ENCODE measurements around the gene ERMP1. TPM values are rescaled to one million over a fixed set of nuclear protein-coding genes. Genes with fewer than 3 reads are reported as not detected.
"Not testable (repeated sequence)": the region's sequence is repeated elsewhere in the genome, so short reads cannot be mapped to it uniquely, and the experiment has no call there.

ERMP1 gene, protein sequence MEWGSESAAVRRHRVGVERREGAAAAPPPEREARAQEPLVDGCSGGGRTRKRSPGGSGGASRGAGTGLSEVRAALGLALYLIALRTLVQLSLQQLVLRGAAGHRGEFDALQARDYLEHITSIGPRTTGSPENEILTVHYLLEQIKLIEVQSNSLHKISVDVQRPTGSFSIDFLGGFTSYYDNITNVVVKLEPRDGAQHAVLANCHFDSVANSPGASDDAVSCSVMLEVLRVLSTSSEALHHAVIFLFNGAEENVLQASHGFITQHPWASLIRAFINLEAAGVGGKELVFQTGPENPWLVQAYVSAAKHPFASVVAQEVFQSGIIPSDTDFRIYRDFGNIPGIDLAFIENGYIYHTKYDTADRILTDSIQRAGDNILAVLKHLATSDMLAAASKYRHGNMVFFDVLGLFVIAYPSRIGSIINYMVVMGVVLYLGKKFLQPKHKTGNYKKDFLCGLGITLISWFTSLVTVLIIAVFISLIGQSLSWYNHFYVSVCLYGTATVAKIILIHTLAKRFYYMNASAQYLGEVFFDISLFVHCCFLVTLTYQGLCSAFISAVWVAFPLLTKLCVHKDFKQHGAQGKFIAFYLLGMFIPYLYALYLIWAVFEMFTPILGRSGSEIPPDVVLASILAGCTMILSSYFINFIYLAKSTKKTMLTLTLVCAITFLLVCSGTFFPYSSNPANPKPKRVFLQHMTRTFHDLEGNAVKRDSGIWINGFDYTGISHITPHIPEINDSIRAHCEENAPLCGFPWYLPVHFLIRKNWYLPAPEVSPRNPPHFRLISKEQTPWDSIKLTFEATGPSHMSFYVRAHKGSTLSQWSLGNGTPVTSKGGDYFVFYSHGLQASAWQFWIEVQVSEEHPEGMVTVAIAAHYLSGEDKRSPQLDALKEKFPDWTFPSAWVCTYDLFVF
- total RNA-seq (2014; rRNA removed; shearing (Covaris generic)): 12.9 and 18.8 TPM in 2 replicates

DNA sequence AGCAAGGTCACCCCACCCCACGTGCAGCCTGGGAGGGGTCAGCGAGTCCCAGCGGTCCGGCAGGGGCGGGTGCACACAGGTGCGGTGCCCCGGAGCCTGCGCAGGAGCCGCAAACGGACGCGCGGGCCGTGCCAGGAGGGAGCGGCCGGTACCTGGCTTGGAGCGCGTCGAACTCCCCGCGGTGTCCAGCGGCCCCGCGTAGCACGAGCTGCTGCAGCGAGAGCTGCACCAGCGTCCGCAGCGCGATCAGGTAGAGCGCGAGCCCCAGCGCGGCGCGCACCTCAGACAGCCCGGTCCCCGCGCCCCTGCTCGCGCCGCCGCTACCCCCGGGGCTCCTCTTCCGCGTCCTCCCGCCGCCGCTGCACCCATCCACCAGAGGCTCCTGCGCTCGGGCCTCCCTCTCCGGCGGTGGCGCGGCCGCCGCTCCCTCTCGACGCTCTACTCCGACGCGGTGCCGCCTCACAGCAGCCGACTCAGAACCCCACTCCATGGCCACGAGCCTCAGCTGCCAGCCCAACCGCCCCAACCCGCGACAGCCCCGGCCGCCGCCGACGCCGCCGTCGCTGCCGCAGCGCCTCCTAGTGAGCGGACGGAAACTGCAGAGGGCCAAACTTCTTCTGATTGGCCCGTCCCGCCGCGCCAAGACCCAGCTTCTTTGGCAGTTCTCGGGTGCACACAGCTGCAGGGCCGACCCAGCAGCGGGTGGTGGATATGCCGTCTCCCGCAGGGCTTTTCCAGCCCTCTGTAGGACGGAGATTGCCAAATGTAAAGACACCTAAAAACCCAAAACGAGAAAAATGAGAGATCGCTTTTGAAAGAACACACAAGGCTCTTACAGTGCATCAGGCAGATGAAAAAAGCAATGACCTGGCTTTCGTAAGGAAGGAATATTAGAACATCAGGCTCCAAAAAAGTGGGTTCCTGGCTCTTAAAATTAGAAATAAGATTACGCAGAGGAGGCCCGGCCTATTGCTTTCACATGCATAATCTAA is at the start of gene ERMP1:
Gene ERMP1, minus strand, starts transcription at position 580 of the 992 bp plus-strand sequence. Its CDS starts 90 bp downstream, at position 490.
- peak; percentile 92 for DNase-seq
- H3K4me3 ChIP-seq (ENCODE audit: insufficient read depth, low read depth, low read length): peak within 1 kb of the TSS; percentile 86
- H3K27me3 ChIP-seq (ENCODE audit: control insufficient read depth, insufficient read depth, low read length): peaks cover 4% of the 10 kb centered on the region
- no peaks in the 10 kb centered on the region; the same call in 1 of the 2 replicates for H3K36me3 ChIP-seq (replicated peaks; ENCODE audit: control insufficient read depth, insufficient read depth, low read length)

DNA sequence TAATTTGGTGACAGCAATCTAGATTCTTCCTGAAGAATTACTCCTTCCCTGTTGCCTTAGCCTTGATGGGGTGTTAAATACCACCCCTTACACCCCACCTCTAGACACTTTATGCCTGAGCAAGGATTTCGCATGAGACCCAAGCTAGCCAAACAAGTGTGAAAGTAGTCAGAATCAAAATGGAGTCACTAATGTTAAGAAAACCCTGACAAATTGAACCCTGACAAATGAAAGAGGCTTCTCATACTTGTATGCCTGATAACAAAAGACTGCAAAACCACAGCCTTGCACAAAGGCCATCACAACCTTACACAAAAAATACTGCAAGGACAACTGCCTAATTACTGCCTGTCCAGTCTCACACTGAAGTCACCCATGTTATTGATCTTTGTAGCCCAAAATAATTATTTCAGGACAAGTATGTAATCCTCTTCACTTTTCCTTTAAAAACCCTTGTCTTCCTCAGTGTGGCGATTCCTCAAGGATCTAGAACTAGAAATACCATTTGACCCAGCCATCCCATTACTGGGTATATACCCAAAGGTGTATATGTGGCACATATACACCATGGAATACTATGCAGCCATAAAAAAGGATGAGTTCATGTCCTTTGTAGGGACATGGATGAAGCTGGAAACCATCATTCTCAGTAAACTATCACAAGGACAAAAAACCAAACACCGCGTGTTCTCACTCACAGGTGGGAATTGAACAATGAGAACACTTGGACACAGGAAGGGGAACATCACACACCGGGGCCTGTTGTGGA is 49.5 kb upstream of the ERMP1 start:
- DNase-seq; H3K36me3 ChIP-seq (replicated peaks; ENCODE audit: control insufficient read depth, insufficient read depth, low read length); H3K4me3 ChIP-seq (ENCODE audit: insufficient read depth, low read depth, low read length); H3K27me3 ChIP-seq (ENCODE audit: control insufficient read depth, insufficient read depth, low read length): not testable (repeated sequence)

DNA sequence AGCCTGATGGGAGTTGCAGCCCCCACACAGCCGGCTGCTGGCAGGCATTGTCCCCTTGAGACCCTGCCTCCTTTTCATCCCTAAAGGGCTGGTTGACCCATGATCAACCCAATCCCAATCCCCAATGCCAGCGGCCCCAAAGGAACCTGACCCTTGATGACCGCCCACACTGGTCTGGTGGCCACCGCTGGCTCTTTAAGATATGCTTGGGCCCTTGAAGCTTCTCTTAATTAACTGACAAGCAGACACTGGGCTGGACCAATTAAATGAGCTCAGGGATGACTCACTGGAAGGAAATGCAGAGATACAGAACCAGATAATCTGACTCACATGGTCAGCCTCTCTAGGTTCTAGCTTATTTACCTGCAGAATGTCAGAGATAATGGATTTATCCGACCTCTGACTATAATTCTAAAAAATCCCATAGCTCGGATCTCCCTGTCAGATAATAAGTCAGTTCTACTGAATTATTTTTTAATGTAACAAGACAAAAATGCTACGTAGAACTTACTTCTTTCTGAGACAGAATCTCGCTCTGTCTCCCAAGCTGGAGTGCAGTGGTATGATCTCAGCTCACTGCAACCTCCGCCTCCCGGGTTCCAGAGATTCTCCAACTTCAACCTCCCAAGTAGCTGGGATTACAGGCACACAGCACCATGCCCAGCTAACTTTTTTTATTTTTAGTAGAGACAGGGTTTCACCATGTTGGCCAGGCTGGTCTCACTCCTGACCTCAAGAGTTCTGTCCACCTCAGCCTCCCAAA is 46.7 kb upstream of the ERMP1 start:
- Histone ChIP-seq H3K4me3 (ENCODE audit: insufficient read depth, low read depth, low read length) (no peak overlapping the region), H3K36me3 (replicated peaks; ENCODE audit: control insufficient read depth, insufficient read depth, low read length) (no peaks in the 10 kb centered on the region), H3K27me3 (ENCODE audit: control insufficient read depth, insufficient read depth, low read length) (no peaks in the 10 kb centered on the region)
- no peak for DNase-seq

DNA sequence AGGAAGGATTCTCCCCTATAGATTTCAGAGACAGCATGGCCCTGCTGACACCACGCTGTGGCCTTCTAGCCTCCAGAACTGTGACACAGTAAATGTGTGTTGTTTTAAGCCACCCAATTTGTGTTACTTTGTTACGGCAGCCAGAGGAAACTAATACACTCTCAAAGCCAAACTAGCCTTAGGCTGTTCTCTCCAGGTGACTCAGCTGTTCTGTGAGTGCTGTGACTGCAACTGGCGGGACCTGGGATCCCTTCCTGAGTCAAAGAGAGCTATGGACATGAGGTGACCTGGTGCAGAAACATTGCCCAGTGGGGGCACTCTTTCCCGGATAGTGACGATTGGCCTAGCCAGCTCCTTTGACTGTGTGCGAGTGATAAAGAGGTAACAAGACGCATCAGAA is 43.8 kb upstream of the ERMP1 start:
- DNase-seq: peak; percentile 53
- H3K4me3 ChIP-seq (ENCODE audit: insufficient read depth, low read depth, low read length): no peak overlapping the region
- no peaks in the 10 kb centered on the region for H3K36me3 ChIP-seq (replicated peaks; ENCODE audit: control insufficient read depth, insufficient read depth, low read length)
- H3K27me3 ChIP-seq (ENCODE audit: control insufficient read depth, insufficient read depth, low read length): no peaks in the 10 kb centered on the region

DNA sequence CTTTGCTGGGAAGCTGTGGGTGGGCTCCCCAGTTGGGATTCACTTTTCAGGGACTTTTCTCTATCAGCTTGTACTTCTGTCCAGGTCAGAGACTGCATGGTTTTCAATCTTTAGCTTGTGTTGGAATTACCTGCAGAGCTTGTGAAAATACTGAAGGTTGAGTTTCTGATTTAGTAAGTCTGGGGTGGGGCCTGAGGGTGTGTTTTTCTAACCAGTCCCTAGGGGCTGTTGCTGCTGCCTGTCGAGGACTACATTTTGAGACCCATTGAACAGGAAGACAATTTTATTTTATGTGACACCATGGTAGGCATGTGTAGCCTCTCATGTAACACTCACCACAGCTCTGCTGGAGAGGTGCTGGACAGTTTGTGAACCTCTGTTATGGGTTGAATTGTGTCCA is 43.1 kb upstream of the ERMP1 start:
- no peak overlapping the region for H3K4me3 ChIP-seq (ENCODE audit: insufficient read depth, low read depth, low read length)
- no peaks in the 10 kb centered on the region for H3K27me3 ChIP-seq (ENCODE audit: control insufficient read depth, insufficient read depth, low read length)
- H3K36me3 ChIP-seq (replicated peaks; ENCODE audit: control insufficient read depth, insufficient read depth, low read length): no peaks in the 10 kb centered on the region
- DNase-seq: no peak

DNA sequence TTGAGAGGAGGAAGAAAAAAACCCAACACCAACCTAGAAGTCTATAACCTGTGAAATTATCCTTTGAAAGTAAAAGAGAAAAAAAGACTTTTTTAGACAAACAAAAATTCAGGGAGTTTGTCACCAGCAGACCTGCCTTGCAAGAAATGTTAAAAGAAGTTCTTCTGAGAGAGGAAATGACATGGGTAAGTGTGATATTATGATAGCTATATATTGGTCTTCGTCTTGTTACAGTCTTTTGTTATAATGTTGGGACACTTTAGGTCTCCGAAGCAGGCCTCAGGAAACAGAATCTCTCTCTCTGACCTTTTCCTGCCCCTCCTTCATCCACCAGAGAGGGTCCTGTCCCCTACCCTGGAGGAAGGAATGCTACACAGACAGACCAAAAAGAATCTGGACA is 41.1 kb upstream of the ERMP1 start:
- H3K36me3 ChIP-seq (replicated peaks; ENCODE audit: control insufficient read depth, insufficient read depth, low read length): no peaks in the 10 kb centered on the region
- DNase-seq: no peak
- no peaks in the 10 kb centered on the region for H3K27me3 ChIP-seq (ENCODE audit: control insufficient read depth, insufficient read depth, low read length)
- H3K4me3 ChIP-seq (ENCODE audit: insufficient read depth, low read depth, low read length): no peak overlapping the region

DNA sequence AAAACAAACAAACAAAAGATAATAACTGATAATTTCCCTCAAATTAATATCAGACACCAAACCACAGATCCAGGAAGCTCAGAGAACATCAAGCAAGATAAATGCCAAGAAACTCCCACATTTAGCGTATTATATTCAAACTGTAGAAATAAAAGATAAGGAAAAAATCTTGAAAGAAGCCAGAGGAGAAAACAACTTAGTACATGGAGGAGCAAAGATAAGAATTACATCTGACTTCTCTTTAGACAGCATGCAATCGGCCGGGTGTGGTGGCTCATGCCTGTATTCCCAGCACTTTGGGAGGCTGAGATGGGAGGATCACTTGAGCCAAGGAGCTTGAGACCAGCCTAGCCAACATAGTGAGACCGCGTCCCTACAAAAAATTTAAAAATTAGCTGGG is 40.5 kb upstream of the ERMP1 start:
- H3K4me3 ChIP-seq (ENCODE audit: insufficient read depth, low read depth, low read length): no peak overlapping the region
- DNase-seq: no peak
- H3K36me3 ChIP-seq (replicated peaks; ENCODE audit: control insufficient read depth, insufficient read depth, low read length): no peaks in the 10 kb centered on the region
- no peaks in the 10 kb centered on the region for H3K27me3 ChIP-seq (ENCODE audit: control insufficient read depth, insufficient read depth, low read length)

DNA sequence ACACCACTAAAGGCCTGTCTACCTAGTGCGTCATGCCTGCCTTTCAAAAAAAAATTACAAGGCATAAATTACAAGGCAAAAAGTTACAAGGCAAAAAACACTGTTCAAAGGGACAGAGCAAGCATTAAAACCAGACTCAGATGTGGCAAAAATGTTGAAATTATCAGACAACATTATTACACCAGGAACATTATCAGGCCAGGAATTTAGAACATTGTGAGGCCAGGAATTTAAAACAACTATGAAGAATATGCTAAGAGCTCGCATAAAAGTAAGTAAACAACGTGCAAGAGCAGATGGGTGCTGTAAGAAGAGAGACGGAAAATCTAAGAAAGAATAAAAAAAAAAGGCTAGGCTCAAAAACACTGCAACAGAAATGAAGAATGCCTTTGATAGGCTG is 39.6 kb upstream of the ERMP1 start:
- Histone ChIP-seq H3K27me3 (ENCODE audit: control insufficient read depth, insufficient read depth, low read length) (no peaks in the 10 kb centered on the region), H3K36me3 (replicated peaks; ENCODE audit: control insufficient read depth, insufficient read depth, low read length) (no peaks in the 10 kb centered on the region), H3K4me3 (ENCODE audit: insufficient read depth, low read depth, low read length) (no peak overlapping the region)
- no peak for DNase-seq

DNA sequence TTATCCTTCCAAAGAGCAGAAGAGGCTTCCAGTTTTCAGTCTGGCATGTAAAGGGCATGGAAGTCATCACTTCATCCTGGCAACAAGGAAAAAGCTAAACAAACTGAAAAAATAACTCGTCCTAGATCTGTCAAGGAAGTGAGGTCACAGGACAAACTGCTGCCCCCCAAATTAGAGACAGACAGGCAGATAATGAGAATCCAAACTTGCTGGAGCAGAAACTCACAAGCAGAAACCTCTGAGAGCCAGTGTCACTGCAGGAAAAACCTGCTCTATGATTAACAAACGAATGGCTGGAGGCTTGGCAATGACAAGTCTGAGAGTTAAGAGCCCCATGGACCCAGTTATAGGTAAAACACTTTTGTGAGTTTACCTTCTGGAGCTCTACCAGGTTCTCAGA is 38.9 kb upstream of the ERMP1 start:
- Histone ChIP-seq H3K36me3 (replicated peaks; ENCODE audit: control insufficient read depth, insufficient read depth, low read length) (no peaks in the 10 kb centered on the region), H3K4me3 (ENCODE audit: insufficient read depth, low read depth, low read length) (no peak overlapping the region), H3K27me3 (ENCODE audit: control insufficient read depth, insufficient read depth, low read length) (no peaks in the 10 kb centered on the region)
- no peak for DNase-seq

DNA sequence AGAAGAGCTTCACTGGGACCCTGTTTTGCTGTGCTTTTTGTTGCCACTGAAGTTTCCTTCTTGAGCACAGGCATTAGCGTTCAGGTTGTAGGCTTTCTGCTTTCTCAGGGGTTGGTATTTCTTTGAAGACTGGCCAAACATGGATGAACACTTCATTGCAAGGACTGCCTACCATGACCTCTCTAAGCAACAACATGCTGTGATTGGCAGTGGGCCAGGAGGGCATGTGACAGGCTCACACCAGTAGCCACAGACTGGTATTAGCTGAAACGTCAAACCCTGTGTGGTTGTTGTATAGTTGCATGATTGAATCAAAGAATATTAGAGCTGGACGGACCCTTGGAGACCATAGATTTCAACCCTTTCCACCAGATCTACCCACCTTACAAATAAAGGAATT is 37.8 kb upstream of the ERMP1 start:
- no peak overlapping the region for H3K4me3 ChIP-seq (ENCODE audit: insufficient read depth, low read depth, low read length)
- no peak for DNase-seq
- H3K36me3 ChIP-seq (replicated peaks; ENCODE audit: control insufficient read depth, insufficient read depth, low read length): no peaks in the 10 kb centered on the region
- H3K27me3 ChIP-seq (ENCODE audit: control insufficient read depth, insufficient read depth, low read length): no peaks in the 10 kb centered on the region

DNA sequence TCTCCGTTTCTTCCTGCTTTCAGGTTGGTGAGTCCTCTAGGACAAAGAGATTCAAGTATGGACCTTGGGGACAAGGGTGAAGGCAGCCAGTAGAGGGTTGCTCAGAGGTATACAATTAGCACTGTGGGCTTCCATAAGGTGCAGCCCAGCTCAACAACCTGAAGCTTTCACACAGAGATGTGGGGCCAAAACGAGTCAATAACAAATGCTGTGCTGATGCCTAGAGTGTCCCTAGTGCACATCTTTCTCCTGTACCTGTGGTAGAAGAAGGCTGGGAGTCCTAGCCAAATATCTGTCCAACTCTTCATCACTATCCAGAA is 37.1 kb upstream of the ERMP1 start:
- H3K36me3 ChIP-seq (replicated peaks; ENCODE audit: control insufficient read depth, insufficient read depth, low read length): no peaks in the 10 kb centered on the region
- DNase-seq: no peak
- no peak overlapping the region for H3K4me3 ChIP-seq (ENCODE audit: insufficient read depth, low read depth, low read length)
- H3K27me3 ChIP-seq (ENCODE audit: control insufficient read depth, insufficient read depth, low read length): no peaks in the 10 kb centered on the region

DNA sequence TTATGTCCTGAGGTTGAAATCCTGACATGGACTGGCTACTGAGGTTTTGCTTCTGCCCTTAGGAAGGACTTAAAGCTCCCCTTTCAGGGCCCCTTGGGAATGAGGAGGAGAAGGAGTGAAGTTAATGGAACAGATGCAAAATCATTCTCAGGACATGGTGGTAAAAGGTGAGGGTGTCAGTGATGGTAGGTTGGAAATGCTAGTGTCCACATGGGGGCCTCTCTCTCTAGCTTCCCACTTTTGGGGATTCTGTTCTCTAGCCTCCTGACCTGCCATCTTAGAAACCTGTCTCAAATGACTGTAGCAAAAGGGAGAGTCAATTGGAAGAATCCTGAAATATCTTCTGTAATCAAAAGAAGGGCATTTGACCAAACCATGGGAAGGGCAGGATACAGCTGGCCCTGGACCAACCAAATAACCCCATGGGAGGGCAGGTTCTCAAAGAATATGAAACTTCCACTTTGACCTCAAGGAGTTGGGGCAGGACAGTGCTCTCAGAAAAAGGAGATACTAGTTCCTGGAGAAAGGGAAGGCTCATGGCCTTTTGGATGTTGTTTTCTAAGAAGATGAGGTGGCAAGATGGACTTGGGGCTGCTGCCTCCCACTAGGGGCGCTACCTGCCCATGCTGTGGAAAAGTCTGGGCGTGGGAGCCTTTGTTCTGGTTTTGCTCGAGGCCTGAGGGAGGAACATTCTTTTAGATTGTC is 36.5 kb upstream of the ERMP1 start:
- peak; percentile 73 for DNase-seq

DNA sequence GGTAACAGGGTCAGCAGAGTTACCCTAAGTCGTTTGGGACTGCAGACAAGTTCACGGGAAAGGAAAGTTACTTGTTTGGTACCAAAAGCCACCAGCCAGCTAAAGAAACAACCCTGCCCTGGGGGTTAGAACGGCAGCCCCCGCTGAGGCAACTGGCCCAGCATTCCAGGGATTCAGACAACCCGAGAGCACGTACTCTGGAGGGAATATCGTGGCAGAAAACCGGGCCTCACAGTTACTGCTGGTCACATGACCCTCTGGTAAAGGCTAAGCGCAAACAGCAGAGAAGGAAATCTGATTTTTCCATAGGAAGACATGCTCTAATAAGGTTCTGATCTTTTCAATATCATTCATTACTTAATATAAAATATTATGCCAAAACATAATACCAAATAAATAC is 35.3 kb upstream of the ERMP1 start:
- Histone ChIP-seq H3K4me3 (ENCODE audit: insufficient read depth, low read depth, low read length) (no peak overlapping the region), H3K27me3 (ENCODE audit: control insufficient read depth, insufficient read depth, low read length) (no peaks in the 10 kb centered on the region), H3K36me3 (replicated peaks; ENCODE audit: control insufficient read depth, insufficient read depth, low read length) (no peaks in the 10 kb centered on the region)
- DNase-seq: no peak

More for the DNA sequence above, 36.5 kb upstream of the ERMP1 start:
- Histone ChIP-seq H3K36me3 (replicated peaks; ENCODE audit: control insufficient read depth, insufficient read depth, low read length) (no peaks in the 10 kb centered on the region), H3K4me3 (ENCODE audit: insufficient read depth, low read depth, low read length) (no peak overlapping the region), H3K27me3 (ENCODE audit: control insufficient read depth, insufficient read depth, low read length) (no peaks in the 10 kb centered on the region)

All from H7 (cell line).